OCI-LY3 (cell line): Measurements from ENCODE around the gene EPHB3.

Experiments
- CTCF ChIP-seq: fragments of 200-600, 300-600 bp; sonication (generic); IDR thresholded peaks from 2 replicates; pipeline ENCODE4 v1.5.1; 2014; ENCODE audit warnings: antibody characterized with exemption, low read length, low read depth
- EZH2phosphoT487 ChIP-seq: fragments of 200-600 bp; shearing (Covaris generic); IDR thresholded peaks from 2 replicates; pipeline ENCODE4 v1.6.1; 2018; ENCODE audit warnings: antibody characterized with exemption, mixed run types, low read depth

DNA sequence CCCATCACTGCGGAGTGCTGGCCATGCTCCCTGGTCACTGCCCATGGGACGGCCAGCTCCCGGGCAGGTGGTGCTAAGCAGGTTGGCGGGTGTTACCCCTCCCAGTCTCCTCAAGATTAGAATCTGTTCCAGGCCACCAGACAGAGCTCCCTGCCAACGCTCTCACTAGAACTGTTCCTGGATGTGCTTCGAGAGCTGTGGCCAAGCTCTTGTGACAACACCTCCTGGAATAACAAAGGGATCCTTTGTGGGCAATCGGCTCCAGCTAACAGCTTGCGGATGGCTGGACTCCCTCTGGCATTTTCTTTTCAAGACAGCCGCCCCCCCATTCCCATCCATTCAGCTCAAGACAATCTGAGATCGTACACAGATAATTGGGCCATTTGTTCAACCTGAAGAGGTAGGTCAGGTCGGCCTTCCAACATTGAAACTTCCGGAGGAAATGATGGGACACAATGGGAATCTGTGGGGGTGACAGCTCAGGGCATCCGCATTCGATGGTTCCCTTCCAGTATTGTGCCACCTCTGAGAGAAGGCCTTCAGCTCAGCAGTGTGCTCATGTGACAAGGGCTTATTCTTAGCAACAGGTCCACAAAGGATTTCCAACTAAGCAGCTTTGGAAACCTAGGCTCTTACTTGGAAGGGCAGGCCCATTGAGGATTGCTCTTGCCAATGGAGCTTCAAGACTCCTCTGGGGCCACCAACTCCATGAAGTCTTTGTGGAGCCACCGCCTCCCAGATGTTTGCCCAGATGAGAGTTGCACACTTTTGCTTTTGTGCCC lies 11.6 kb upstream of the EPHB3 start:
- no peak for TF ChIP-seq CTCF
- no peak for TF ChIP-seq EZH2phosphoT487
